IPS DF 19.7 (cell line): ENCODE measurements around the gene MCOLN2.
"Not testable (repeated sequence)": the region's sequence is repeated elsewhere in the genome, so short reads cannot be mapped to it uniquely, and the experiment has no call there.

ENCODE experiments used
- DNase-seq: peaks from one replicate; pipeline ENCODE4 v3.0.0-alpha.2; 2013; ENCODE audit warnings: low read depth, low spot score

Gene MCOLN2

GRCh38 chr1:84996846-84997666 is at the start of gene MCOLN2:
Gene MCOLN2 (minus strand): TSS chr1:84997113. CDS start chr1:84996872, 241 bp downstream.
- DNase-seq = no peak

- no peak for DNase-seq
Observed at GRCh38 chr1:85042413-85042812, 45.5 kb upstream of the MCOLN2 start.

- DNase-seq = no peak
Observed at GRCh38 chr1:85041793-85042192, 44.9 kb upstream of the MCOLN2 start.

- DNase-seq = no peak
Observed at GRCh38 chr1:85033221-85033620, 36.3 kb upstream of the MCOLN2 start.

GRCh38 chr1:85030536-85030935 is 33.6 kb upstream of the MCOLN2 start:
- DNase-seq = no peak

- no peak for DNase-seq
Observed at GRCh38 chr1:85028151-85028550, 31.2 kb upstream of the MCOLN2 start.

- DNase-seq = no peak
Observed at GRCh38 chr1:85027242-85027983, 30.5 kb upstream of the MCOLN2 start.

- DNase-seq = no peak
Observed at GRCh38 chr1:85025940-85026339, 29.0 kb upstream of the MCOLN2 start.

- no peak for DNase-seq
Observed at GRCh38 chr1:85024736-85025135, 27.8 kb upstream of the MCOLN2 start.

- no peak for DNase-seq
Observed at GRCh38 chr1:85022700-85023099, 25.8 kb upstream of the MCOLN2 start.

- DNase-seq = no peak
Observed at GRCh38 chr1:85019994-85020393, 23.1 kb upstream of the MCOLN2 start.

GRCh38 chr1:85015826-85016225 is 18.9 kb upstream of the MCOLN2 start:
- no peak for DNase-seq

- DNase-seq = not testable (repeated sequence)
Observed at GRCh38 chr1:85005641-85006040, 8.7 kb upstream of the MCOLN2 start.

- no peak for DNase-seq
Observed at GRCh38 chr1:85001742-85002141, 4.8 kb upstream of the MCOLN2 start.

GRCh38 chr1:84998642-84999280 is 1.8 kb upstream of the MCOLN2 start:
- DNase-seq = no peak

- DNase-seq = no peak
Observed at GRCh38 chr1:84997667-84998600, 1.0 kb upstream of the MCOLN2 start.

- DNase-seq = no peak
Observed at GRCh38 chr1:84995484-84996334, 1.2 kb downstream of the MCOLN2 start.

- no peak for DNase-seq
Observed at GRCh38 chr1:84991097-84991920, 5.6 kb downstream of the MCOLN2 start.

GRCh38 chr1:84988588-84988987 is 8.3 kb downstream of the MCOLN2 start:
- DNase-seq = no peak
